GM18505 (cell line): Measurements from ENCODE around the gene CLDN18.
A peak's percentile ranks its signal among the peaks of the same experiment; 100 is the strongest.

Experiments
- ATAC-seq: cut with Tn5 transposase; IDR thresholded peaks from one replicate; pipeline ENCODE4 v1.9.1; 2021; ENCODE audit not compliant: unreplicated experiment
- POLR2A ChIP-seq: IDR thresholded peaks from 4 replicates; pipeline ENCODE4 v1.6.1; 2011; ENCODE audit warnings: borderline replicate concordance; ENCODE audit not compliant: insufficient read depth, insufficient read length; ENCODE audit errors: extremely low read depth

CLDN18 gene

GRCh38 chr3:138009476-138010272 is at the start of gene CLDN18:
TSS of gene CLDN18 (plus strand) at chr3:138010165. CDS start at chr3:138010226, 61 bp downstream.
- no peak for ATAC-seq
- TF ChIP-seq POLR2A: no peak

GRCh38 chr3:137962251-137962650 is 47.7 kb upstream of the CLDN18 start:
- TF ChIP-seq POLR2A: no peak
- no peak for ATAC-seq

- TF ChIP-seq POLR2A: no peak
- no peak for ATAC-seq
Observed at GRCh38 chr3:137963463-137963862, 46.5 kb upstream of the CLDN18 start.

GRCh38 chr3:137970914-137971831 is 38.8 kb upstream of the CLDN18 start:
- ATAC-seq: peak; percentile 91
- no peak for TF ChIP-seq POLR2A

- no peak for ATAC-seq
- no peak for TF ChIP-seq POLR2A
Observed at GRCh38 chr3:137972396-137972795, 37.6 kb upstream of the CLDN18 start.

- TF ChIP-seq POLR2A: no peak
- no peak for ATAC-seq
Observed at GRCh38 chr3:137978328-137978727, 31.6 kb upstream of the CLDN18 start.

- ATAC-seq: peak; percentile 33
- TF ChIP-seq POLR2A: no peak
Observed at GRCh38 chr3:137987723-137988122, 22.2 kb upstream of the CLDN18 start.

GRCh38 chr3:137988152-137988551 is 21.8 kb upstream of the CLDN18 start:
- ATAC-seq: peak; percentile 88
- no peak for TF ChIP-seq POLR2A

GRCh38 chr3:137988982-137989381 is 21.0 kb upstream of the CLDN18 start:
- no peak for TF ChIP-seq POLR2A
- peak; percentile 57 for ATAC-seq

GRCh38 chr3:137990427-137990826 is 19.5 kb upstream of the CLDN18 start:
- no peak for ATAC-seq
- TF ChIP-seq POLR2A: no peak

- no peak for TF ChIP-seq POLR2A
- ATAC-seq: no peak
Observed at GRCh38 chr3:137992592-137992991, 17.4 kb upstream of the CLDN18 start.

GRCh38 chr3:137998121-137999042 is 11.6 kb upstream of the CLDN18 start:
- TF ChIP-seq POLR2A: no peak
- ATAC-seq: no peak

GRCh38 chr3:138003069-138003468 is 6.9 kb upstream of the CLDN18 start:
- no peak for ATAC-seq
- no peak for TF ChIP-seq POLR2A
